ENCODE results near the gene SLC35G4.
"Not testable (repeated sequence)": the region's sequence is repeated elsewhere in the genome, so short reads cannot be mapped to it uniquely, and the experiment has no call there.

GRCh38 chr18:11614981-11615380 is 5.6 kb downstream of the SLC35G4 start:
- TF ChIP-seq CTCF, POLR2A (IDR thresholded peaks at IDR 0.05): not testable (repeated sequence)

Measured in testis (tissue), 2 donors.